Muscle layer of colon (tissue), 2 donors: ENCODE results near the gene CDC5L.

Experiments
- H3K27ac ChIP-seq: one replicate; pipeline ENCODE4 v1.7.0; 2013; ENCODE audit warnings: low read depth, mild to moderate bottlenecking, low read length, moderate library complexity
- H3K27me3 ChIP-seq, 2 donors: one replicate each; pipeline ENCODE4 v1.7.0; 2013; ENCODE audit warnings: low read length in 2 of 2, mild to moderate bottlenecking in 2 of 2; ENCODE audit not compliant: insufficient read depth in 2 of 2, control insufficient read depth in 1 of 2
- H3K36me3 ChIP-seq: one replicate; pipeline ENCODE4 v1.7.0; 2013; ENCODE audit warnings: mild to moderate bottlenecking, low read length; ENCODE audit not compliant: insufficient read depth
- H3K4me1 ChIP-seq: one replicate; pipeline ENCODE4 v1.7.0; 2013; ENCODE audit warnings: mild to moderate bottlenecking, low read length; ENCODE audit not compliant: insufficient read depth
- H3K4me3 ChIP-seq, 2 donors: one replicate each; pipeline ENCODE4 v1.7.0; 2013; ENCODE audit warnings: low read length in 2 of 2, low read depth in 1 of 2, mild to moderate bottlenecking in 1 of 2, moderate library complexity in 1 of 2
- H3K9ac ChIP-seq: one replicate; pipeline ENCODE4 v1.7.0; 2013; ENCODE audit warnings: low read length
- H3K9me3 ChIP-seq: one replicate; pipeline ENCODE4 v1.7.0; 2013; ENCODE audit warnings: mild to moderate bottlenecking, low read length
- donor health status: abdominal sarcoma.
- donor health status: Adenocarcinoma of cecum.

Gene CDC5L

GRCh38 chr6:44478591-44479254 is 91.2 kb downstream of the CDC5L start:
- Histone ChIP-seq H3K27me3 (peaks cover 0 to 3% of the 10 kb centered on the region in 2 donors), H3K4me1 (peaks cover 5% of the 10 kb centered on the region), H3K9me3 (no peaks in the 10 kb centered on the region), H3K27ac (no peak overlapping the region), H3K9ac (no peak overlapping the region), H3K4me3 (no peak overlapping the region), H3K36me3 (no peaks in the 10 kb centered on the region)

- Histone ChIP-seq H3K9ac (no peak overlapping the region), H3K36me3 (no peaks in the 10 kb centered on the region), H3K27me3 (peaks cover 0 to 8% of the 10 kb centered on the region in 2 donors), H3K4me1 (peaks cover 5% of the 10 kb centered on the region), H3K4me3 (no peak overlapping the region), H3K27ac (no peak overlapping the region), H3K9me3 (no peaks in the 10 kb centered on the region)
Observed at GRCh38 chr6:44480097-44480541, 92.6 kb downstream of the CDC5L start.

- Histone ChIP-seq H3K27ac (no peak overlapping the region), H3K36me3 (no peaks in the 10 kb centered on the region), H3K4me1 (peaks cover 1% of the 10 kb centered on the region), H3K9me3 (no peaks in the 10 kb centered on the region), H3K9ac (no peak overlapping the region), H3K4me3 (no peak overlapping the region), H3K27me3 (peaks cover 0 to 8% of the 10 kb centered on the region in 2 donors)
Observed at GRCh38 chr6:44481056-44481455, 93.5 kb downstream of the CDC5L start.

- Histone ChIP-seq H3K4me3 (no peak overlapping the region), H3K36me3 (no peaks in the 10 kb centered on the region), H3K27ac (no peak overlapping the region)
Observed at GRCh38 chr6:44481760-44482159, 94.3 kb downstream of the CDC5L start.

GRCh38 chr6:44485601-44486401 is 98.3 kb downstream of the CDC5L start:
- Histone ChIP-seq H3K4me3 (no peak overlapping the region), H3K27me3 (peaks cover 0 to 5% of the 10 kb centered on the region in 2 donors), H3K9me3 (no peaks in the 10 kb centered on the region), H3K36me3 (no peaks in the 10 kb centered on the region), H3K4me1 (peaks cover 6% of the 10 kb centered on the region), H3K9ac (no peak overlapping the region), H3K27ac (no peak overlapping the region)

More at GRCh38 chr6:44481760-44482159, 94.3 kb downstream of the CDC5L start:
- no peaks in the 10 kb centered on the region for H3K4me1 ChIP-seq
- H3K9me3 ChIP-seq = no peaks in the 10 kb centered on the region
- peaks cover 0 to 8% of the 10 kb centered on the region in 2 donors for H3K27me3 ChIP-seq
- H3K9ac ChIP-seq = no peak overlapping the region

GRCh38 chr6:44487002-44487401 is 99.5 kb downstream of the CDC5L start:
- H3K9ac ChIP-seq = no peak overlapping the region
- H3K27me3 ChIP-seq = peaks cover 0 to 4% of the 10 kb centered on the region in 2 donors
- peaks cover 7% of the 10 kb centered on the region for H3K4me1 ChIP-seq
- H3K27ac ChIP-seq = no peak overlapping the region
- H3K9me3 ChIP-seq = no peaks in the 10 kb centered on the region
- H3K4me3 ChIP-seq = no peak overlapping the region
- no peaks in the 10 kb centered on the region for H3K36me3 ChIP-seq

GRCh38 chr6:44487586-44487985 is 100.1 kb downstream of the CDC5L start:
- Histone ChIP-seq H3K4me1 (peaks cover 7% of the 10 kb centered on the region), H3K9ac (no peak overlapping the region), H3K27ac (no peak overlapping the region), H3K27me3 (peaks cover 0 to 4% of the 10 kb centered on the region in 2 donors), H3K9me3 (no peaks in the 10 kb centered on the region), H3K4me3 (no peak overlapping the region), H3K36me3 (no peaks in the 10 kb centered on the region)

- no peaks in the 10 kb centered on the region for H3K9me3 ChIP-seq
- peaks cover 7% of the 10 kb centered on the region for H3K4me1 ChIP-seq
- H3K27me3 ChIP-seq = no peaks in the 10 kb centered on the region
- peak overlapping the region in 1 of 2 donors; percentile 2 for H3K4me3 ChIP-seq
- H3K27ac ChIP-seq = peak overlapping the region; percentile 12
- H3K36me3 ChIP-seq = no peaks in the 10 kb centered on the region
- H3K9ac ChIP-seq = no peak overlapping the region
Observed at GRCh38 chr6:44489910-44490604, 102.6 kb downstream of the CDC5L start.

GRCh38 chr6:44493132-44493531 is 105.6 kb downstream of the CDC5L start:
- Histone ChIP-seq H3K27ac (no peak overlapping the region), H3K36me3 (no peaks in the 10 kb centered on the region), H3K27me3 (no peaks in the 10 kb centered on the region), H3K9ac (no peak overlapping the region), H3K4me1 (peaks cover 16% of the 10 kb centered on the region), H3K9me3 (no peaks in the 10 kb centered on the region), H3K4me3 (no peak overlapping the region)

- H3K27me3 ChIP-seq = no peaks in the 10 kb centered on the region
- H3K4me3 ChIP-seq = no peak overlapping the region
- H3K9ac ChIP-seq = no peak overlapping the region
- no peaks in the 10 kb centered on the region for H3K9me3 ChIP-seq
- peaks cover 16% of the 10 kb centered on the region for H3K4me1 ChIP-seq
- H3K27ac ChIP-seq = no peak overlapping the region
- H3K36me3 ChIP-seq = no peaks in the 10 kb centered on the region
Observed at GRCh38 chr6:44493593-44493992, 106.1 kb downstream of the CDC5L start.

GRCh38 chr6:44494011-44494501 is 106.5 kb downstream of the CDC5L start:
- no peak overlapping the region for H3K27ac ChIP-seq

More at GRCh38 chr6:44494011-44494501, 106.5 kb downstream of the CDC5L start:
- Histone ChIP-seq H3K9ac (no peak overlapping the region), H3K4me1 (peaks cover 16% of the 10 kb centered on the region), H3K9me3 (no peaks in the 10 kb centered on the region), H3K36me3 (no peaks in the 10 kb centered on the region), H3K27me3 (no peaks in the 10 kb centered on the region), H3K4me3 (no peak overlapping the region)
